AG10803 (cell line): ENCODE results near the gene PLPP6.

ENCODE experiments used
- DNase-seq: peaks from one replicate; pipeline ENCODE4 v3.0.0; 2010; ENCODE audit warnings: low read depth
- H3K4me3 ChIP-seq: 2 replicates; pipeline ENCODE4 v1.5.1; 2011; ENCODE audit warnings: mild to moderate bottlenecking, low read length, control low read depth
- TF ChIP-seq, protein P1 (sequence below): conservative IDR thresholded peaks from 2 replicates; pipeline ENCODE4 v1.5.1; 2011; ENCODE audit warnings: mild to moderate bottlenecking, low read length, control low read depth, inconsistent platforms

PLPP6 gene

DNA sequence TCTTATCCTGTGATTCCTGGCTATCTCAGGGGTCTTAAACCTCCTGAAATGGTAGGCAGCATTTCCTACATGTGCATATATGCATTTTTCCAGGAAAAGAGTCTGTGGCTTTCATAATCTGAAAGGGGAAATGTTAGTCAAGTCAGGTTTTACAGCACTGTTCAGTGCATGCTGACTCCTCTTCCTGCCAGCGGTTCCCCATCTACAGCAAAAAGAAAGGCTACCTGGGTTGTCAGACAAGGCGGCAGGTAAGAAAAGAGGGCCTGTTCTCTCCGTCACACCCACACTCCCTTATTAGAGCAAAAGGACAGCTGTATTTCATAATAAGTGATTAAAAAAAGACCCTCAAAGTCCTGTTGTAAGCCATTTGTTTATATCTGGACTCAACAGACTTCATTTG is 8.5 kb downstream of the PLPP6 start:
- DNase-seq = no peak
- no peak overlapping the region for H3K4me3 ChIP-seq
- TF ChIP-seq, protein P1, sequence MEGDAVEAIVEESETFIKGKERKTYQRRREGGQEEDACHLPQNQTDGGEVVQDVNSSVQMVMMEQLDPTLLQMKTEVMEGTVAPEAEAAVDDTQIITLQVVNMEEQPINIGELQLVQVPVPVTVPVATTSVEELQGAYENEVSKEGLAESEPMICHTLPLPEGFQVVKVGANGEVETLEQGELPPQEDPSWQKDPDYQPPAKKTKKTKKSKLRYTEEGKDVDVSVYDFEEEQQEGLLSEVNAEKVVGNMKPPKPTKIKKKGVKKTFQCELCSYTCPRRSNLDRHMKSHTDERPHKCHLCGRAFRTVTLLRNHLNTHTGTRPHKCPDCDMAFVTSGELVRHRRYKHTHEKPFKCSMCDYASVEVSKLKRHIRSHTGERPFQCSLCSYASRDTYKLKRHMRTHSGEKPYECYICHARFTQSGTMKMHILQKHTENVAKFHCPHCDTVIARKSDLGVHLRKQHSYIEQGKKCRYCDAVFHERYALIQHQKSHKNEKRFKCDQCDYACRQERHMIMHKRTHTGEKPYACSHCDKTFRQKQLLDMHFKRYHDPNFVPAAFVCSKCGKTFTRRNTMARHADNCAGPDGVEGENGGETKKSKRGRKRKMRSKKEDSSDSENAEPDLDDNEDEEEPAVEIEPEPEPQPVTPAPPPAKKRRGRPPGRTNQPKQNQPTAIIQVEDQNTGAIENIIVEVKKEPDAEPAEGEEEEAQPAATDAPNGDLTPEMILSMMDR = no peak

DNA sequence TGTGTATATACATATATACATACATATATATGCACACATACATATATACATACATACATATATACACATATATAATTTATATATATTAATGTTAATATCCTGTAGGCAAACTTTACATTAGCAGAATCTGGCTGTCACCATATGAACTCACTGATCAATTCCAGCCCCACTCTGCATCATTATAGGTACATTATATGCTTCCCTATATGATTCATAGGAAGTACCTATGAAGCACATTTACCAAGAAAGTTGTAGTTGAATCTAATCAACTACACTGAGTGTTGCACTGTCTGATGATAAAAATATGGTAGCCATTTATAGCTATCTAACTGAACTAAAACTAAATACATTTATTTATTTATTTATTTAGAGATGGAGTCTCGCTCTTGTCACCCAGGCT is 9.6 kb downstream of the PLPP6 start:
- no peak for DNase-seq
- TF ChIP-seq, protein P1 = no peak
- no peak overlapping the region for H3K4me3 ChIP-seq

DNA sequence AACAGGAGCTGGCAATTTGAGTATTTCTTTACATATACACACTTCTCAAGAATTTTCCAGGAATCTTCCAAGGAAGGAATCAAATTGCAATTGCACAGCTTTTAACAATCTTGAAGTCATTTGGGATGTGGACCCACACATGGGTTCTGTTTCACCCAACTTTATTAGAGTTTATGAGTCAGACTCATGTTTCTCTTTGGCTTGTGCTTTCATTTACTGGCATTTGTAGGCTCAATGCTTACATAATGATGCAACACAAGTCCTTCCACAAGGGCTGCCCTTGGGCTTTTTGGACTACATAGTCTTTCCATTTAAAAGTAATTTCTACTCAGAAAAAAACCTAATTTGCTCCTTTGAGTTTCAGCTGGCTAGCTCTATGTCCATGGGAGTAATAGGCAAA is 12.7 kb downstream of the PLPP6 start:
- TF ChIP-seq, protein P1 = no peak; the same call in 1 of the 2 replicates
- H3K4me3 ChIP-seq = no peak overlapping the region
- DNase-seq = peak; percentile 94

DNA sequence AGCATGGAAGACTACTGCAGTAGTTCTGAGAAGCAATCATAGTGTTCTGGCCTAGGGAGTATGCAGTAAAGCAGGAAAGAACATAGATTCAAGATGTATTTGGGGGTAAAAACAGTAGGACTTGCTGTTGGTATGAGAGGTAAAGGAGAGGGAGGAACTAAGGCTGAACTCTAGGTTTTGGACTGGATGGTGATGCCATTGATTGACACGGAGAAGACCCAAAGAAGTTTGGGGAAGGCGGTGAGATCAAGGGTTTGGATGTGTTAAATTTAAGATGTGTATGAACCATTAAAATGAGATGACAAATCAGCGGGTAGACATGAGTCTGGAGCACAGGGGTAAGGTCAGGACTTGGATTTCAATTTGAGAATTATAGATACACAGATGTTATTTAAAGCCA is 15.3 kb downstream of the PLPP6 start:
- TF ChIP-seq, protein P1 = no peak
- DNase-seq = no peak
- no peak overlapping the region for H3K4me3 ChIP-seq

DNA sequence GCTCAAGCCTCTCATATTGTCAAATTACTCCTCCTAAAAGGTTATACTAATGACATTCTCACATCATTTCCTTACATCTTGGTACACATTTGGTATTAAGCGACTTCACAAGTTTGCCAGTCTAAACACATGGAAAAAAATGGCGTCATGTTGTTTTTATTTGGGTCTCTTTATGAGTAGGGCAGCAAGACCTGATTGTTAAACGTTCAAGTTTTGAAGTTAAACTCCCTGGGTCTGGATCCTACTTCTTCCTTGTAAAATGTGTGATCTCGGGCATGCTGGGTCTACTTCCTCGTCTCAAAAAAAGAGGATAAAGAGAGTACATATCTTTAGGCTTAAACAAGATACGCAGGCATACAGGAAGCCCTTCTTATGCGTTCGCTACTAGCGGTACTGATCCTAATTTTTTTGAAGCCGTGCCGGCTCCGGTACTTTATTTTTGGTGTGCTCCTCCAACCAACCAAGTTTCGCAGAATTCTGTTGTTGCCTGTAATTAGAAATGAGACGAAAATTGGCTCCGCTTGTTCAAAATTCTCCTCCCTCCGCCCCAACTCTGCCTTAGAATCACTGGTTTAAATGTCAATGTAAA is 16.7 kb downstream of the PLPP6 start:
- DNase-seq = peak; percentile 18
- TF ChIP-seq, protein P1 = no peak
- H3K4me3 ChIP-seq = peak overlapping the region; percentile 87

DNA sequence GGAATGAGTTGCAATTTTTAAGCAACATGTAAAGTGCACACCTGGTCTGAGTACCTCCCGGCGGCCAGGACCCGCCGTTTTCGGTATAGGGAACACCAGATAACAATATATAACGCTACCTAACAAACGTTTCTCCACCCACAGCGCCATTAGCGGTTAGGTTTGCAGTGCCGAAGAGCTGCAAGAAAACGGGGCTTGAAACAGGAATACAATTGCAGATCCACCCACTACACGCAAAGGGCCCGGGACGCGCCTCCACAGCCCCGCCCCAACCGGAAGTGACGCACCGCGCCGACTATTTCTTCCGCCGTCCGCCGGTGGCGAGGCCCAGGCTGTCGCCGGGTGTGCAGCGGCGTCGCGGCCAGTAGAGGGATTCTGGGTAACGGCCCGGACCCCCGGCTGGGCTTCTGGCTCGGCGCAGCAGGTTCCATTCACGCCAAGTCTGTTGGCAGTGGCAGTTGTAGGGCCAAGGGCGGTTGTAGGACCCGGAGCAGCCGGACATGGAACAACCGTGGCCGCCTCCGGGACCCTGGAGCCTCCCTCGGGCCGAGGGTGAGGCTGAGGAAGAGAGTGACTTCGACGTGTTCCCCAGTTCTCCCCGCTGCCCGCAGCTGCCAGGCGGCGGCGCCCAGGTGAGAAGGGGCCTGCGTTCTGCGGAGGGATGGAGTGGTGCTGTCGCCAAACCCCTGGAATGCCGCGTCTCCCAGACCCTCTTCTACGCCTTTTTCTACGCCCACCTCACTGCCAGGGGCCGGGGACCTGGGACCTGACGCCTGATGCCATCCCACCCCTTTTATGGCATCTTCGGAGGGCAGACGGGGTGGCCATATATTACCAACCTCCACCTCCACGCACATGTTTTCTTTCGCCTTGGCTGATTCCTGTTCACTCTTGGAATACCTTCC is 17.4 kb downstream of the PLPP6 start, which contains the start of gene CDC37L1:
TSS of gene CDC37L1 (plus strand) at position 302 of the 905 bp plus-strand sequence. CDS start at position 501, 199 bp downstream.
- TF ChIP-seq, protein P1 = peak; percentile 51
- peak within 1 kb of the TSS; percentile 87 for H3K4me3 ChIP-seq
- DNase-seq = peak; percentile 94

DNA sequence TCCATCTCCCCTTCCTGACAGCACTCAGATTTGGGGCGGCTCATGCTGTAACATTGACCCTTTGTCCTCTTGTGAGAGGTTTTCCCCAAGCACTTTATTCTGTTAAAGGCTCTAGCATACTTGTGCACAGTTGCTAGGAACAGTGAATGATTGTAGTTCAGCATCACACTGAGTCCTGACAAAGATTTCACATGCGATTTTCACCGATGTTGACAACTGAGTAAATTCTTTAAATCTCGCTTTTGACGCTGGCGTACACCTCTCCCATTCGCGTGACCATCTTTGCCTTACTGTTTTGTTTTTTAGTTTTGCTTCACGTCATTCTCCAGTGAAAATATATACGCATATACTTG is 18.1 kb downstream of the PLPP6 start:
- DNase-seq = no peak
- TF ChIP-seq, protein P1 = no peak
- H3K4me3 ChIP-seq = peak overlapping the region; percentile 87
